Suprapubic skin (tissue), 4 donors: ENCODE measurements around the gene C11orf21.

ENCODE experiments used
- EP300 ChIP-seq: sonication (generic); formaldehyde crosslinking; IDR thresholded peaks from one replicate; pipeline ENCODE4 v1.6.1; 2017; ENCODE audit warnings: antibody characterized with exemption
- POLR2AphosphoS5 ChIP-seq, 3 donors: sonication (generic); formaldehyde crosslinking; IDR thresholded peaks; one replicate each; pipeline ENCODE4 v1.6.1; 2017; ENCODE audit warnings: antibody characterized with exemption in 3 of 3
- TF ChIP-seq, protein P1 (sequence below), 2 donors: fragments of 200-600 bp in 1 of 2; fragments of 450-650 bp in 1 of 2; sonication (generic) in 1 of 2; IDR thresholded peaks; one replicate each; pipeline ENCODE4 v1.5.1; 2016 to 2019; ENCODE audit warnings: antibody characterized with exemption in 2 of 2, mild to moderate bottlenecking in 1 of 2, moderate library complexity in 1 of 2

DNA sequence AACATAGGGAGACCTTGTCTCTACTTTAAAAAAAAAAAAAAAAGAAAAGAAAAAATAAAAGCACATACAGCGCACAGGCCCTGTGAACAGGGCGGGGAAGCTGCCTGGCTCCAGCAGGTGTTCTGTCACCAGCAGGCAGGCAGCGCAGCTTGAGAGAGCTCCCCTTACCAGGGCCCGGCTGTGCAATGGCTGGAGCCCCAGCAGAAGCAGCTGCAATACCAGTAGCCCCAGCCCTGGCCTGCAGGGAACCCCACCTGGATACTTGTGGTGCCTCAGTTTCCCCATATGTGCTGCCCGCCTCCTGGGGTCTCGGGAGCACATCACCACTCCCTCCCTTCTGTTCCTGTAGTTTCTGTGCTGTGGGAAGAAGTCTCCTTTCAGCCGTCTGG lies 12.4 kb upstream of the C11orf21 start:
- TF ChIP-seq, protein P1, sequence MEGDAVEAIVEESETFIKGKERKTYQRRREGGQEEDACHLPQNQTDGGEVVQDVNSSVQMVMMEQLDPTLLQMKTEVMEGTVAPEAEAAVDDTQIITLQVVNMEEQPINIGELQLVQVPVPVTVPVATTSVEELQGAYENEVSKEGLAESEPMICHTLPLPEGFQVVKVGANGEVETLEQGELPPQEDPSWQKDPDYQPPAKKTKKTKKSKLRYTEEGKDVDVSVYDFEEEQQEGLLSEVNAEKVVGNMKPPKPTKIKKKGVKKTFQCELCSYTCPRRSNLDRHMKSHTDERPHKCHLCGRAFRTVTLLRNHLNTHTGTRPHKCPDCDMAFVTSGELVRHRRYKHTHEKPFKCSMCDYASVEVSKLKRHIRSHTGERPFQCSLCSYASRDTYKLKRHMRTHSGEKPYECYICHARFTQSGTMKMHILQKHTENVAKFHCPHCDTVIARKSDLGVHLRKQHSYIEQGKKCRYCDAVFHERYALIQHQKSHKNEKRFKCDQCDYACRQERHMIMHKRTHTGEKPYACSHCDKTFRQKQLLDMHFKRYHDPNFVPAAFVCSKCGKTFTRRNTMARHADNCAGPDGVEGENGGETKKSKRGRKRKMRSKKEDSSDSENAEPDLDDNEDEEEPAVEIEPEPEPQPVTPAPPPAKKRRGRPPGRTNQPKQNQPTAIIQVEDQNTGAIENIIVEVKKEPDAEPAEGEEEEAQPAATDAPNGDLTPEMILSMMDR (IDR thresholded peaks at IDR 0.05): no peak
- TF ChIP-seq EP300: no peak
- TF ChIP-seq POLR2AphosphoS5 (IDR thresholded peaks at IDR 0.05): no peak
